ENCODE results near the gene SMIM35. TPM values are rescaled to one million over a fixed set of nuclear protein-coding genes. Genes with fewer than 3 reads are reported as not detected.

The SMIM35 gene
- polyA plus RNA-seq, 2 donors = 0.01 to 0.02 TPM

GRCh38 chr11:118128310-118128709 is 41.5 kb upstream of the SMIM35 start:
- no peaks in the 10 kb centered on the region for H3K36me3 ChIP-seq (ENCODE audit: control insufficient read depth in 2 of 2, insufficient read depth in 2 of 2, low read length in 1 of 2)
- no peaks in the 10 kb centered on the region for H3K27me3 ChIP-seq (ENCODE audit: control insufficient read depth in 1 of 2, insufficient read depth in 2 of 2, low read length in 2 of 2)
- H3K4me1 ChIP-seq (ENCODE audit: control insufficient read depth in 2 of 2, insufficient read depth in 2 of 2, low read length in 1 of 2) = peaks cover 2 to 3% of the 10 kb centered on the region in 2 donors
- no peaks in the 10 kb centered on the region for H3K9me3 ChIP-seq (ENCODE audit: control insufficient read depth in 2 of 2, insufficient read depth in 1 of 2, low read depth in 1 of 2, low read length in 1 of 2)
- peak overlapping the region in 1 of 2 donors; percentile 68 for H3K27ac ChIP-seq (ENCODE audit: low read depth in 2 of 2, low read length in 1 of 2)
- WGBS, 2 donors = 47 to 62% methylated on average over 4 of the region's 4 CpGs
- no peak overlapping the region for H3K4me3 ChIP-seq (ENCODE audit: low read depth in 1 of 2, low read length in 2 of 2)

GRCh38 chr11:118126082-118126838 is 39.5 kb upstream of the SMIM35 start:
- Histone ChIP-seq H3K9me3 (ENCODE audit: control insufficient read depth in 2 of 2, insufficient read depth in 1 of 2, low read depth in 1 of 2, low read length in 1 of 2) (no peaks in the 10 kb centered on the region), H3K27me3 (ENCODE audit: control insufficient read depth in 1 of 2, insufficient read depth in 2 of 2, low read length in 2 of 2) (no peaks in the 10 kb centered on the region), H3K27ac (ENCODE audit: low read depth in 2 of 2, low read length in 1 of 2) (peak overlapping the region in 1 of 2 donors; percentile 65), H3K36me3 (ENCODE audit: control insufficient read depth in 2 of 2, insufficient read depth in 2 of 2, low read length in 1 of 2) (no peaks in the 10 kb centered on the region), H3K4me3 (ENCODE audit: low read depth in 1 of 2, low read length in 2 of 2) (no peak overlapping the region), H3K4me1 (ENCODE audit: control insufficient read depth in 2 of 2, insufficient read depth in 2 of 2, low read length in 1 of 2) (peaks cover 0 to 2% of the 10 kb centered on the region in 2 donors)
- whole genome bisulfite sequencing, 2 donors = 81 to 83% methylated on average over 7 of the region's 7 CpGs

- no peaks in the 10 kb centered on the region for H3K36me3 ChIP-seq (ENCODE audit: control insufficient read depth in 2 of 2, insufficient read depth in 2 of 2, low read length in 1 of 2)
- no peaks in the 10 kb centered on the region for H3K9me3 ChIP-seq (ENCODE audit: control insufficient read depth in 2 of 2, insufficient read depth in 1 of 2, low read depth in 1 of 2, low read length in 1 of 2)
- H3K27me3 ChIP-seq (ENCODE audit: control insufficient read depth in 1 of 2, insufficient read depth in 2 of 2, low read length in 2 of 2) = no peaks in the 10 kb centered on the region
- H3K4me3 ChIP-seq (ENCODE audit: low read depth in 1 of 2, low read length in 2 of 2) = no peak overlapping the region
- H3K4me1 ChIP-seq (ENCODE audit: control insufficient read depth in 2 of 2, insufficient read depth in 2 of 2, low read length in 1 of 2) = no peaks in the 10 kb centered on the region
- no peak overlapping the region for H3K27ac ChIP-seq (ENCODE audit: low read depth in 2 of 2, low read length in 1 of 2)
- WGBS, 2 donors = 85 to 87% methylated on average over 8 of the region's 8 CpGs
Observed at GRCh38 chr11:118124929-118125535, 38.3 kb upstream of the SMIM35 start.

GRCh38 chr11:118120793-118121192 is 34.0 kb upstream of the SMIM35 start:
- Histone ChIP-seq H3K4me1 (ENCODE audit: control insufficient read depth in 2 of 2, insufficient read depth in 2 of 2, low read length in 1 of 2) (no peaks in the 10 kb centered on the region), H3K4me3 (ENCODE audit: low read depth in 1 of 2, low read length in 2 of 2) (no peak overlapping the region), H3K36me3 (ENCODE audit: control insufficient read depth in 2 of 2, insufficient read depth in 2 of 2, low read length in 1 of 2) (peaks cover 0 to 3% of the 10 kb centered on the region in 2 donors), H3K9me3 (ENCODE audit: control insufficient read depth in 2 of 2, insufficient read depth in 1 of 2, low read depth in 1 of 2, low read length in 1 of 2) (no peaks in the 10 kb centered on the region), H3K27me3 (ENCODE audit: control insufficient read depth in 1 of 2, insufficient read depth in 2 of 2, low read length in 2 of 2) (no peaks in the 10 kb centered on the region), H3K27ac (ENCODE audit: low read depth in 2 of 2, low read length in 1 of 2) (no peak overlapping the region)
- 94 to 97% methylated on average over 1 of the region's 1 CpG for WGBS, 2 donors

- no peaks in the 10 kb centered on the region for H3K27me3 ChIP-seq (ENCODE audit: control insufficient read depth in 1 of 2, insufficient read depth in 2 of 2, low read length in 2 of 2)
- no peaks in the 10 kb centered on the region for H3K9me3 ChIP-seq (ENCODE audit: control insufficient read depth in 2 of 2, insufficient read depth in 1 of 2, low read depth in 1 of 2, low read length in 1 of 2)
- H3K36me3 ChIP-seq (ENCODE audit: control insufficient read depth in 2 of 2, insufficient read depth in 2 of 2, low read length in 1 of 2) = peaks cover 0 to 17% of the 10 kb centered on the region in 2 donors
- 74 to 82% methylated on average over 9 of the region's 9 CpGs for WGBS, 2 donors
- no peak overlapping the region for H3K27ac ChIP-seq (ENCODE audit: low read depth in 2 of 2, low read length in 1 of 2)
- no peak overlapping the region for H3K4me3 ChIP-seq (ENCODE audit: low read depth in 1 of 2, low read length in 2 of 2)
- no peaks in the 10 kb centered on the region for H3K4me1 ChIP-seq (ENCODE audit: control insufficient read depth in 2 of 2, insufficient read depth in 2 of 2, low read length in 1 of 2)
Observed at GRCh38 chr11:118117790-118118601, 31.2 kb upstream of the SMIM35 start.

GRCh38 chr11:118115048-118115447 is 28.3 kb upstream of the SMIM35 start:
- Histone ChIP-seq H3K27ac (ENCODE audit: low read depth in 2 of 2, low read length in 1 of 2) (no peak overlapping the region), H3K4me3 (ENCODE audit: low read depth in 1 of 2, low read length in 2 of 2) (no peak overlapping the region), H3K36me3 (ENCODE audit: control insufficient read depth in 2 of 2, insufficient read depth in 2 of 2, low read length in 1 of 2) (peaks cover 0 to 18% of the 10 kb centered on the region in 2 donors), H3K27me3 (ENCODE audit: control insufficient read depth in 1 of 2, insufficient read depth in 2 of 2, low read length in 2 of 2) (no peaks in the 10 kb centered on the region), H3K9me3 (ENCODE audit: control insufficient read depth in 2 of 2, insufficient read depth in 1 of 2, low read depth in 1 of 2, low read length in 1 of 2) (no peaks in the 10 kb centered on the region), H3K4me1 (ENCODE audit: control insufficient read depth in 2 of 2, insufficient read depth in 2 of 2, low read length in 1 of 2) (peaks cover 0 to 8% of the 10 kb centered on the region in 2 donors)
- 93 to 95% methylated on average over 7 of the region's 7 CpGs for WGBS, 2 donors

GRCh38 chr11:118114266-118114665 is 27.5 kb upstream of the SMIM35 start:
- WGBS, 2 donors = 41 to 56% methylated on average over 1 of the region's 1 CpG
- H3K4me1 ChIP-seq (ENCODE audit: control insufficient read depth in 2 of 2, insufficient read depth in 2 of 2, low read length in 1 of 2) = peaks cover 0 to 8% of the 10 kb centered on the region in 2 donors
- H3K9me3 ChIP-seq (ENCODE audit: control insufficient read depth in 2 of 2, insufficient read depth in 1 of 2, low read depth in 1 of 2, low read length in 1 of 2) = no peaks in the 10 kb centered on the region
- peaks cover 0 to 18% of the 10 kb centered on the region in 2 donors for H3K36me3 ChIP-seq (ENCODE audit: control insufficient read depth in 2 of 2, insufficient read depth in 2 of 2, low read length in 1 of 2)
- no peaks in the 10 kb centered on the region for H3K27me3 ChIP-seq (ENCODE audit: control insufficient read depth in 1 of 2, insufficient read depth in 2 of 2, low read length in 2 of 2)
- H3K27ac ChIP-seq (ENCODE audit: low read depth in 2 of 2, low read length in 1 of 2) = no peak overlapping the region
- no peak overlapping the region for H3K4me3 ChIP-seq (ENCODE audit: low read depth in 1 of 2, low read length in 2 of 2)

GRCh38 chr11:118112711-118113430 is 26.1 kb upstream of the SMIM35 start:
- Histone ChIP-seq H3K4me1 (ENCODE audit: control insufficient read depth in 2 of 2, insufficient read depth in 2 of 2, low read length in 1 of 2) (peaks cover 0 to 8% of the 10 kb centered on the region in 2 donors), H3K27me3 (ENCODE audit: control insufficient read depth in 1 of 2, insufficient read depth in 2 of 2, low read length in 2 of 2) (no peaks in the 10 kb centered on the region), H3K9me3 (ENCODE audit: control insufficient read depth in 2 of 2, insufficient read depth in 1 of 2, low read depth in 1 of 2, low read length in 1 of 2) (no peaks in the 10 kb centered on the region), H3K27ac (ENCODE audit: low read depth in 2 of 2, low read length in 1 of 2) (no peak overlapping the region), H3K4me3 (ENCODE audit: low read depth in 1 of 2, low read length in 2 of 2) (no peak overlapping the region), H3K36me3 (ENCODE audit: control insufficient read depth in 2 of 2, insufficient read depth in 2 of 2, low read length in 1 of 2) (peaks cover 6 to 19% of the 10 kb centered on the region in 2 donors)
- WGBS, 2 donors = 87 to 91% methylated on average over 11 of the region's 11 CpGs

GRCh38 chr11:118111744-118112035 is 24.9 kb upstream of the SMIM35 start:
- Histone ChIP-seq H3K4me1 (ENCODE audit: control insufficient read depth in 2 of 2, insufficient read depth in 2 of 2, low read length in 1 of 2) (peaks cover 2 to 8% of the 10 kb centered on the region in 2 donors), H3K36me3 (ENCODE audit: control insufficient read depth in 2 of 2, insufficient read depth in 2 of 2, low read length in 1 of 2) (peaks cover 6 to 20% of the 10 kb centered on the region in 2 donors), H3K27me3 (ENCODE audit: control insufficient read depth in 1 of 2, insufficient read depth in 2 of 2, low read length in 2 of 2) (no peaks in the 10 kb centered on the region), H3K27ac (ENCODE audit: low read depth in 2 of 2, low read length in 1 of 2) (peak overlapping the region in 1 of 2 donors; percentile 6), H3K4me3 (ENCODE audit: low read depth in 1 of 2, low read length in 2 of 2) (no peak overlapping the region), H3K9me3 (ENCODE audit: control insufficient read depth in 2 of 2, insufficient read depth in 1 of 2, low read depth in 1 of 2, low read length in 1 of 2) (no peaks in the 10 kb centered on the region)
- WGBS, 2 donors = 85 to 89% methylated on average over 6 of the region's 6 CpGs

All from esophagus (tissue), 2 donors.